H1 (cell line): ENCODE results near the gene DUSP1. TPM values are rescaled to one million over a fixed set of nuclear protein-coding genes. Genes with fewer than 3 reads are reported as not detected.

ENCODE experiments used
- CTCF ChIA-PET: fragments of 300-600 bp; sonication (Branson Sonifier 250); formaldehyde crosslinking; loops from one replicate; lab custom pipeline; 2021; ENCODE audit not compliant: partially characterized antibody; lab: Charles Lee
- POLR2A ChIA-PET: fragments of 300-600 bp; sonication (Branson Sonifier 250); formaldehyde crosslinking; loops from one replicate; lab custom pipeline; 2021; ENCODE audit warnings: inconsistent platforms; ENCODE audit not compliant: partially characterized antibody; lab: Charles Lee
- DNase-seq, 2 experiments: peaks; one replicate each; pipeline versions ENCODE4 v3.0.0 to v3.0.0-alpha.2; 2010 to 2022; ENCODE audit warnings: low spot score in 2 of 2, low read depth in 1 of 2, mixed read lengths in 1 of 2
- FAIRE-seq: peaks from 2 replicates; lab custom pipeline; 2011; peaks lifted over from hg19 to GRCh38; lab: Jason Lieb, UNC
- H2AFZ ChIP-seq: 2 replicates; pipeline ENCODE4 v1.8.1; 2012; ENCODE audit warnings: low read length, inconsistent platforms
- H2AK5ac ChIP-seq: 2 replicates; pipeline ENCODE4 v1.6.1; 2013; ENCODE audit warnings: low read depth, low read length
- H2BK120ac ChIP-seq: replicated peaks from 2 replicates; pipeline ENCODE3; 2013; ENCODE audit warnings: low read depth, low read length, inconsistent platforms
- H2BK12ac ChIP-seq: 2 replicates; pipeline ENCODE4 v1.6.1; 2013; ENCODE audit warnings: low read depth, low read length
- H2BK15ac ChIP-seq: 2 replicates; pipeline ENCODE4 v1.6.1; 2013; ENCODE audit warnings: low read length
- H2BK20ac ChIP-seq: 2 replicates; pipeline ENCODE4 v1.6.1; 2013; ENCODE audit warnings: low read length
- H2BK5ac ChIP-seq: 2 replicates; pipeline ENCODE4 v1.6.1; 2013; ENCODE audit warnings: low read depth, low read length
- H3K14ac ChIP-seq: 2 replicates; pipeline ENCODE4 v1.6.1; 2013; ENCODE audit warnings: inconsistent platforms; ENCODE audit not compliant: insufficient read length
- H3K18ac ChIP-seq: 2 replicates; pipeline ENCODE4 v1.6.1; 2013; ENCODE audit warnings: low read length; ENCODE audit errors: extremely low read depth
- H3K23ac ChIP-seq: 2 replicates; pipeline ENCODE4 v1.6.1; 2013; ENCODE audit warnings: inconsistent platforms; ENCODE audit not compliant: insufficient read length
- H3K23me2 ChIP-seq: 2 replicates; pipeline ENCODE4 v1.6.1; 2013; ENCODE audit warnings: low read depth, low read length
- H3K27ac ChIP-seq: 2 replicates; pipeline ENCODE4 v1.6.1; 2011; ENCODE audit warnings: low read depth, low read length, inconsistent platforms
- H3K27me3 ChIP-seq, 4 experiments: replicated peaks in 1 of 4; 1 replicate in 1 of 4; 2 replicates in 3 of 4; pipeline versions ENCODE4 v1.6.1 to v1.8.1; 2011 to 2013; ENCODE audit warnings: low read length in 3 of 4, mild to moderate bottlenecking in 3 of 4, inconsistent platforms in 2 of 4, mixed read lengths in 2 of 4, moderate library complexity in 1 of 4; ENCODE audit not compliant: control insufficient read depth in 3 of 4, insufficient read depth in 3 of 4; ENCODE audit errors: extremely low read depth in 1 of 4
- H3K36me3 ChIP-seq, 4 experiments: 2 replicates each; pipeline versions ENCODE4 v1.6.1 to v1.8.1; 2011 to 2013; ENCODE audit warnings: mild to moderate bottlenecking in 4 of 4, low read length in 3 of 4, moderate library complexity in 2 of 4, control low read depth in 1 of 4, inconsistent platforms in 1 of 4; ENCODE audit not compliant: insufficient read depth in 4 of 4, control insufficient read depth in 2 of 4
- H3K4ac ChIP-seq: replicated peaks from 2 replicates; pipeline ENCODE3; 2013; ENCODE audit warnings: low read length, low read depth, mixed read lengths, inconsistent platforms; ENCODE audit not compliant: insufficient read length
- H3K4me1 ChIP-seq, 4 experiments: replicated peaks in 1 of 4; 1 replicate in 1 of 4; 2 replicates in 3 of 4; pipeline versions ENCODE4 v1.6.1 to v1.8.1; 2011 to 2013; ENCODE audit warnings: low read length in 3 of 4, inconsistent platforms in 2 of 4, mixed read lengths in 1 of 4; ENCODE audit not compliant: insufficient read depth in 4 of 4, control insufficient read depth in 3 of 4
- H3K4me2 ChIP-seq, 2 experiments: 2 replicates each; pipeline versions ENCODE4 v1.6.1 to v1.8.1; 2011 to 2013; ENCODE audit warnings: low read depth in 2 of 2, low read length in 2 of 2, control low read depth in 1 of 2, inconsistent platforms in 1 of 2, mild to moderate bottlenecking in 1 of 2; ENCODE audit not compliant: insufficient read depth in 1 of 2
- H3K4me3 ChIP-seq, 4 experiments: fragments of 200-600, 300-600 bp in 1 of 4; sonication (generic), shearing (Covaris generic), sonication (Bioruptor Twin) in 1 of 4; 2 replicates each; pipeline versions ENCODE4 v1.5.1 to v1.8.1; 2011 to 2016; ENCODE audit warnings: low read length in 4 of 4, low read depth in 3 of 4, control low read depth in 2 of 4, inconsistent platforms in 2 of 4, mild to moderate bottlenecking in 2 of 4, mixed read lengths in 1 of 4, moderate library complexity in 1 of 4; ENCODE audit not compliant: insufficient read depth in 2 of 4; ENCODE audit errors: extremely low read depth in 1 of 4
- H3K56ac ChIP-seq: replicated peaks from 2 replicates; pipeline ENCODE3; 2013; ENCODE audit warnings: low read depth, mild to moderate bottlenecking, mixed read lengths, low read length, inconsistent platforms; ENCODE audit not compliant: insufficient read length
- H3K79me1 ChIP-seq: 2 replicates; pipeline ENCODE4 v1.6.1; 2013; ENCODE audit warnings: low read depth, low read length, control low read depth
- H3K79me2 ChIP-seq, 2 experiments: 2 replicates each; pipeline versions ENCODE4 v1.6.1 to v1.8.1; 2012 to 2013; ENCODE audit warnings: low read length in 2 of 2, mild to moderate bottlenecking in 2 of 2, inconsistent platforms in 1 of 2; ENCODE audit not compliant: insufficient read depth in 2 of 2, control insufficient read depth in 1 of 2
- H3K9ac ChIP-seq, 4 experiments: replicated peaks in 1 of 4; 1 replicate in 1 of 4; 2 replicates in 3 of 4; pipeline versions ENCODE4 v1.6.1 to v1.8.1; 2011 to 2013; ENCODE audit warnings: low read depth in 3 of 4, low read length in 3 of 4, control low read depth in 2 of 4, mild to moderate bottlenecking in 2 of 4, moderate library complexity in 2 of 4, inconsistent platforms in 1 of 4; ENCODE audit errors: extremely low read depth in 1 of 4
- H3K9me3 ChIP-seq, 2 experiments: 2 replicates each; pipeline versions ENCODE4 v1.6.1 to v1.8.1; 2012 to 2013; ENCODE audit warnings: mild to moderate bottlenecking in 2 of 2, moderate library complexity in 2 of 2, control low read depth in 1 of 2, inconsistent platforms in 1 of 2, low read depth in 1 of 2, low read length in 1 of 2, mixed read lengths in 1 of 2; ENCODE audit not compliant: insufficient read depth in 2 of 2
- H4K20me1 ChIP-seq, 2 experiments: replicated peaks in 1 of 2; 2 replicates each; pipeline versions ENCODE3 to v1.8.1; 2011 to 2013; ENCODE audit warnings: inconsistent platforms in 2 of 2, low read length in 2 of 2, mild to moderate bottlenecking in 1 of 2; ENCODE audit not compliant: insufficient read depth in 2 of 2, control insufficient read depth in 1 of 2
- H4K5ac ChIP-seq: 2 replicates; pipeline ENCODE4 v1.6.1; 2013; ENCODE audit warnings: low read length, low read depth, mixed read lengths, inconsistent platforms; ENCODE audit not compliant: insufficient read length
- H4K8ac ChIP-seq: 2 replicates; pipeline ENCODE4 v1.8.0; 2013; ENCODE audit warnings: mild to moderate bottlenecking, moderate library complexity, low read length, inconsistent platforms; ENCODE audit not compliant: insufficient read depth; ENCODE audit errors: extremely low read depth
- H4K91ac ChIP-seq: replicated peaks from 2 replicates; pipeline ENCODE3; 2013; ENCODE audit warnings: low read length, mixed read lengths, inconsistent platforms; ENCODE audit not compliant: insufficient read length
- ASH2L ChIP-seq: fragments of 200-600, 300-600 bp; sonication (generic); IDR thresholded peaks from one replicate; pipeline ENCODE4 v1.7.1; 2017; ENCODE audit warnings: low read length
- CEBPB ChIP-seq: IDR thresholded peaks from 2 replicates; pipeline ENCODE4 v1.6.1; 2012; ENCODE audit warnings: low read depth, low read length
- JUND ChIP-seq: IDR thresholded peaks from 2 replicates; pipeline ENCODE4 v1.6.1; 2011; ENCODE audit warnings: mild to moderate bottlenecking, improper control_type of control experiment, low read length
- KDM5A ChIP-seq: fragments of 200-600 bp; IDR thresholded peaks from 2 replicates; pipeline ENCODE4 v1.7.1; 2012; ENCODE audit warnings: mild to moderate bottlenecking, low read length, inconsistent platforms, mixed read lengths
- NANOG ChIP-seq: IDR thresholded peaks from 2 replicates; pipeline ENCODE4 v1.6.1; 2011; ENCODE audit warnings: low read length, low read depth, mild to moderate bottlenecking, inconsistent platforms; ENCODE audit not compliant: insufficient read depth, poor library complexity, severe bottlenecking
- POLR2AphosphoS5 ChIP-seq: IDR thresholded peaks from 2 replicates; pipeline ENCODE4 v1.6.1; 2011; ENCODE audit warnings: low read depth, low read length
- POU5F1 ChIP-seq: IDR thresholded peaks from 2 replicates; pipeline ENCODE4 v1.6.1; 2011; ENCODE audit warnings: low read depth, mild to moderate bottlenecking, low read length, moderate library complexity
- RBBP5 ChIP-seq: IDR thresholded peaks from 2 replicates; pipeline ENCODE4 v1.7.1; 2012; ENCODE audit warnings: low read depth, mild to moderate bottlenecking, inconsistent platforms, low read length, moderate library complexity, borderline replicate concordance
- SRF ChIP-seq: IDR thresholded peaks from 2 replicates; pipeline ENCODE4 v1.6.1; 2011; ENCODE audit warnings: mild to moderate bottlenecking, low read depth, low read length, moderate library complexity
- WGBS, 2 experiments: shearing (Covaris generic) in 1 of 2; methylation state at CpG; one replicate each; pipeline versions ENCODE4 v1.1.6 to v1.1.7; 2013 to 2015; ENCODE audit warnings: low lambda C conversion rate in 2 of 2, mixed read lengths in 2 of 2, inconsistent platforms in 1 of 2, low coverage in 1 of 2, missing lambda C conversion rate in 1 of 2; ENCODE audit not compliant: insufficient replicate concordance in 2 of 2, insufficient coverage in 1 of 2, insufficient read length in 1 of 2; ENCODE audit errors: extremely low coverage in 1 of 2, missing lambda C conversion rate in 1 of 2; 5-methylcytosine and 5-hydroxymethylcytosine counted together
- polyA plus RNA-seq, 7 experiments: library from polyadenylated mRNA; depleted of rRNA in 3 of 7; stranded (reverse) in 5 of 7; unstranded in 2 of 7; fragments of >200 nt in 5 of 7; fragments of 200-250 nt in 2 of 7; gene quantifications; 1 replicate in 5 of 7; 2 replicates in 1 of 7; 4 replicates in 1 of 7; pipeline versions ENCODE4 v1.2.1 to v1.2.3, GENCODE V29; 2011 to 2013; ENCODE audit warnings: missing spikeins in 2 of 7, mixed read lengths in 2 of 7
- total RNA-seq: library from RNA; stranded (reverse); fragmentation: NEBNext Ultra II Directional; extraction: Animal tissue kit (Norgen Biotek cat#: 25700); gene quantifications from 2 replicates; pipeline ENCODE4 v1.2.1, GENCODE V29; 2021

DUSP1 gene
- total and polyA plus RNA-seq, 2 of the 8 experiments (the other 6 are each of a cell fraction or from before 2014, with no cell fraction given): 6.5 to 11.7 TPM

GRCh38 chr5:172768098-172768572 lies 2.9 kb downstream of the DUSP1 start:
- Histone ChIP-seq H3K79me2 (peaks cover 0 to 14% of the 10 kb centered on the region in 2 experiments; a peak in 2 of 4 replicates), H2BK5ac (no peak overlapping the region), H2AK5ac (no peak overlapping the region), H3K9ac (no peak overlapping the region), H3K27me3 (peaks cover 0 to 15% (median 9%) of the 10 kb centered on the region in 4 experiments; a peak in 5 of 7 replicates), H3K4me3 (no peak overlapping the region), H4K20me1 (peaks cover 2 to 14% of the 10 kb centered on the region in 2 experiments), H4K91ac (no peak overlapping the region), H3K79me1 (no peaks in the 10 kb centered on the region; the same call in 1 of the 2 replicates), H3K36me3 (peaks cover 0 to 15% (median 6%) of the 10 kb centered on the region in 4 experiments; a peak in 4 of 8 replicates), H2AFZ (no peak overlapping the region), H3K23me2 (peaks cover 15% of the 10 kb centered on the region), H2BK15ac (no peak overlapping the region), H3K14ac (no peak overlapping the region), H3K27ac (no peak overlapping the region), H3K9me3 (no peaks in the 10 kb centered on the region), H3K4me2 (no peak overlapping the region), H3K4ac (no peak overlapping the region), H3K23ac (no peak overlapping the region), H2BK20ac (no peak overlapping the region), H3K18ac (no peak overlapping the region), H2BK120ac (no peak overlapping the region), H4K5ac (no peak overlapping the region), H4K8ac (no peak overlapping the region), H3K4me1 (peaks cover 6 to 29% (median 11%) of the 10 kb centered on the region in 4 experiments), H3K56ac (no peak overlapping the region), H2BK12ac (no peak overlapping the region)
- CTCF ChIA-PET: interaction anchor here (0.7 to 6.3 kb wide), 2 partner anchors 8 to 55 kb away, joined by 3 to 50 read pairs; no protein-coding TSS in a partner anchor
- no peak for DNase-seq
- TF ChIP-seq KDM5A: no peak
- TF ChIP-seq POLR2AphosphoS5: no peak
- TF ChIP-seq CEBPB: no peak
- TF ChIP-seq ASH2L: no peak
- no peak for TF ChIP-seq SRF
- no peak for TF ChIP-seq NANOG
- no peak for TF ChIP-seq POU5F1
- no peak for TF ChIP-seq RBBP5
- TF ChIP-seq JUND: no peak
- no peak for FAIRE-seq
- WGBS, 2 experiments: 93% methylated on average over 5 of the region's 5 CpGs; no CpG with 5 or more reads in 1 of the 2 experiments
- POLR2A ChIA-PET: interaction anchor here (1.0 to 5.0 kb wide), 4 partner anchors 9 to 277 kb away, joined by 3 to 45 read pairs (median 22); partner anchors contain the start of gene ERGIC1
